ENCODE results near the gene MAML2.

The MAML2 gene

DNA sequence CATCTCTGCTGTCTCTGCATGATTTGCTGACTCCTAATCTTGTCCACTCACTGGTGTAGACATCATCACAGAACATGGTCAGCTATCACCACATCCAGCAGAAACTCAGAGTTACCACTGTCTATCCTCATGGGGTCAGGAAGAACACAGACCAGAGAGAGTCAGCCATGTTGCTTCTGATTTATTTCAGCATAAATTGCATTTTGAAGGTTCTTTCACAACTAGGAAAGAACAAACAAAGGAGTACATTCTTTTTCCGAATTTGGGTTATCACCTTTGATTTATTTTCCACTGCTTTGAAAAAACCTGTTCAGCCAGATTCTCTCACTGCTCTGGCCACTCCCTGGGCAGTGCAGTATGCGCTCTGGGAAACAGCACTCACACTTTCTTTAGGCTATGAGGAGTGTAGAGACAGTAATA lies 247.1 kb downstream of the MAML2 start:
- DNase-seq (ENCODE audit: low read depth): no peak

GRCh38 chr11:96094156-96094555 lies 248.8 kb downstream of the MAML2 start:
- TF ChIP-seq, protein P1, sequence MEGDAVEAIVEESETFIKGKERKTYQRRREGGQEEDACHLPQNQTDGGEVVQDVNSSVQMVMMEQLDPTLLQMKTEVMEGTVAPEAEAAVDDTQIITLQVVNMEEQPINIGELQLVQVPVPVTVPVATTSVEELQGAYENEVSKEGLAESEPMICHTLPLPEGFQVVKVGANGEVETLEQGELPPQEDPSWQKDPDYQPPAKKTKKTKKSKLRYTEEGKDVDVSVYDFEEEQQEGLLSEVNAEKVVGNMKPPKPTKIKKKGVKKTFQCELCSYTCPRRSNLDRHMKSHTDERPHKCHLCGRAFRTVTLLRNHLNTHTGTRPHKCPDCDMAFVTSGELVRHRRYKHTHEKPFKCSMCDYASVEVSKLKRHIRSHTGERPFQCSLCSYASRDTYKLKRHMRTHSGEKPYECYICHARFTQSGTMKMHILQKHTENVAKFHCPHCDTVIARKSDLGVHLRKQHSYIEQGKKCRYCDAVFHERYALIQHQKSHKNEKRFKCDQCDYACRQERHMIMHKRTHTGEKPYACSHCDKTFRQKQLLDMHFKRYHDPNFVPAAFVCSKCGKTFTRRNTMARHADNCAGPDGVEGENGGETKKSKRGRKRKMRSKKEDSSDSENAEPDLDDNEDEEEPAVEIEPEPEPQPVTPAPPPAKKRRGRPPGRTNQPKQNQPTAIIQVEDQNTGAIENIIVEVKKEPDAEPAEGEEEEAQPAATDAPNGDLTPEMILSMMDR (IDR thresholded peaks at IDR 0.05; ENCODE audit: insufficient read depth, low read depth, low read length, missing control alignments): no peak
- DNase-seq (ENCODE audit: low read depth): no peak
- no peak overlapping the region for H3K4me3 ChIP-seq (ENCODE audit: low read depth, low read length)

More for the DNA sequence above, 247.1 kb downstream of the MAML2 start:
- TF ChIP-seq, protein P1 (IDR thresholded peaks at IDR 0.05; ENCODE audit: insufficient read depth, low read depth, low read length, missing control alignments): no peak
- H3K4me3 ChIP-seq (ENCODE audit: low read depth, low read length): no peak overlapping the region

- TF ChIP-seq, protein P1 (IDR thresholded peaks at IDR 0.05; ENCODE audit: insufficient read depth, low read depth, low read length, missing control alignments): no peak
- no peak for DNase-seq (ENCODE audit: low read depth)
- H3K4me3 ChIP-seq (ENCODE audit: low read depth, low read length): no peak overlapping the region
Measured at GRCh38 chr11:96092511-96092910, 250.5 kb downstream of the MAML2 start.

DNA sequence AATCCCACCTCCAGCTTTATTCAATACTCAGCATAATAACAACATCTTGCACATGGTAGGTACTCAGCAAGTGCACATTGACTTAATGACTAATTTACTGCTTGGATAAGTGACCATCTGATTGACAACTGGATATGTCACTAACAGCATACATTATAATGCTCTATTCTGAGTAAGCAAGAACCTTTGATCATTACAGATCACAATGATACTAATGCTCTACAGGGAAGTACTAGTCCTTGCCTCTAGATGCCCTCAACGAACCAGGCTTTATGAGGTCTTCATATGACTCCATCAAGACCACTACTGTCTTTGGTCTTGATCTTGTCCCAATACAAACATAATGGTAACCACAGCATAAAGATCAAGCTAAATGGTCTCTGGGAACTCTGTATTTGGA lies 251.5 kb downstream of the MAML2 start:
- DNase-seq (ENCODE audit: low read depth): peak; percentile 52
- TF ChIP-seq, protein P1 (IDR thresholded peaks at IDR 0.05; ENCODE audit: insufficient read depth, low read depth, low read length, missing control alignments): peak; percentile 35
- H3K4me3 ChIP-seq (ENCODE audit: low read depth, low read length): no peak overlapping the region

- DNase-seq (ENCODE audit: low read depth): no peak
- no peak overlapping the region for H3K4me3 ChIP-seq (ENCODE audit: low read depth, low read length)
- TF ChIP-seq, protein P1 (IDR thresholded peaks at IDR 0.05; ENCODE audit: insufficient read depth, low read depth, low read length, missing control alignments): no peak
Measured at GRCh38 chr11:96090711-96091110, 252.3 kb downstream of the MAML2 start.

DNA sequence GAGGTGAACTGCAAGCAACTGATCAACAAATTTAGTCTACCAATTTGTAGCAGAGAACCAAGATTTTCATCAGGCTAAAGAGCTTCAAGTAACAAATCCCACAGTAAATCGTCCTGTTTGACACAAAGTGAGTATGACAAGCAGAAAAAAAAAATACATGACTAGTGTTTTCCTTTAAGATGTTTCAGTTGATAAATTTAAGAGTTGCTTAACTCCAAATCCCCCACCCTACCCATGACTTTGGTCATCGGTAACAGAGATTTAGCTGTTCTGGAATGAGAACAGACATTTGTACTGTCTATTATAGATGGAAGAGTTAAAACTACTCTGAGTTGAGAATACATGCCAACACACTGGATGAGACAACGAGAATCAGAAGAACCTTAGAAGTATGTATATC lies 254.1 kb downstream of the MAML2 start:
- TF ChIP-seq, protein P1 (IDR thresholded peaks at IDR 0.05; ENCODE audit: insufficient read depth, low read depth, low read length, missing control alignments): no peak
- no peak for DNase-seq (ENCODE audit: low read depth)
- no peak overlapping the region for H3K4me3 ChIP-seq (ENCODE audit: low read depth, low read length)

- TF ChIP-seq, protein P1 (IDR thresholded peaks at IDR 0.05; ENCODE audit: insufficient read depth, low read depth, low read length, missing control alignments): no peak
- no peak for DNase-seq (ENCODE audit: low read depth)
- no peak overlapping the region for H3K4me3 ChIP-seq (ENCODE audit: low read depth, low read length)
Measured at GRCh38 chr11:96086111-96086510, 256.9 kb downstream of the MAML2 start.
